ENCODE measurements around the gene DAZL. TPM values are rescaled to one million over a fixed set of nuclear protein-coding genes. Genes with fewer than 3 reads are reported as not detected.

The DAZL gene
- polyA plus RNA-seq, 4 donors = not detected

- no peak for DNase-seq (ENCODE audit: low read depth in 4 of 4, low spot score in 2 of 4)
These were observed 58.8 kb downstream of the DAZL start for GRCh38 chr3:16546186-16547010.

DNA sequence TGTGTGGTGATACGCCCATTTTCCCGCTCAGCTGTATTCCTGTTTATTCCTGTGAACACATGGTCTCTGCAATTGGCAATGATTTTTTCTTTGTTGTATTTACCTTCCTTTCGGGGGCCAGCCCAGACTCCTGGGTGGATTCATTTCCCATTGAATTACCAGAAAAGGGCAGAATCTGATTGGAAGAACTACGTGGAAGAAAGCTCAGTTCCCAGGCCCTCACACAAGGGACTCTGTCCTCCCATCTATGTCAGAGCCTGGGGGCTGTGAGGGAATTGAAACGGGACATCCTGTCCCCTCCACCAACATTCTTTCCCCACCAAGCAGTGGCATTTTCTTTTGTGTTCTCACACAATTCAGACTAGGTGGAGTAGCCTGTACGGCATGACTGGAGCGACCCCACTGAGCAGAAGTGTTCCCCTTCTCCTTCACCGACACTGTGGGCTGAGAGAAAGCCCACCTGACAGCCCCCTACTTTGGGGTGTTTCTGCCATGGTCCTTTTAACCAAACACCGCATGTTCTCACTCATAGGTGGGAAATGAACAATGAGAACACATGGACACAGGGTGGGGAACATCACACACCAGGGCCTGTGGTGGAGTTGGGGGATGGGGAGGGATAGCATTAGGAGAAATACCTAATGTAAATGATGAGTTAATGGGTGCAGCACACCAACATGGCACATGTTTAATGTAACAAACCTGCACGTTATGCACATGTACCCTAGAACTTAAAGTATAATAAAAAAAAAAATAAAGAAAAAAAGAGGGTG is 59.6 kb downstream of the DAZL start:
- DNase-seq (ENCODE audit: low read depth in 4 of 4, low spot score in 2 of 4) = no peak

GRCh38 chr3:16543242-16543864 is 61.9 kb downstream of the DAZL start:
- DNase-seq (ENCODE audit: low read depth in 4 of 4, low spot score in 2 of 4) = no peak

DNA sequence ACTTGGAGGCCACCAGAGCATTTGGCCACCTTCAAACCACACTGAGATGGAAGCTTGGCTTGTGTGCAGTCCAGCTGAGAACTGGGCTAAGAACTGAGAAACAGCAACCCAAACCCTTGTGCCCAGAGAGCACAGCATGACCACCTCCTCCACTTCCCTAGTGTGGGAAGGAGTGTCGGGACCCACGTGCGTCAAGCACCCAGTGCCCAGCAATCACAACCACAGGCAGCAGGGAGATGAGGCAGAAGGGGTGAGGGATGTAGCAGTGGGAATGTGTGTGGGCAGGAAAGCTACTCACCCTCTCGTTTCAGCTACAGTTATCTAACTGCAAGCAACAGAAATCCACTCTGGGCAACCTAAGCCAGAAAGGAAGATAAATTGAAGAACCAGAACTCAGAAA is 66.7 kb downstream of the DAZL start:
- DNase-seq (ENCODE audit: low read depth in 4 of 4, low spot score in 2 of 4) = no peak

- no peak for DNase-seq (ENCODE audit: low read depth in 4 of 4, low spot score in 2 of 4)
These were observed 68.2 kb downstream of the DAZL start for GRCh38 chr3:16536996-16537395.

Other genes with a start within 250 kb of the DAZL start
- gene RFTN1, start 91.7 kb downstream of the DAZL start, polyA plus RNA-seq (ENCODE audit: insufficient read length in 4 of 4) = 10 to 100 TPM; 30.2 to 35.5 (median 32.5) TPM